ENCODE results near the gene C9orf78.
"Not testable (repeated sequence)": the region's sequence is repeated elsewhere in the genome, so short reads cannot be mapped to it uniquely, and the experiment has no call there.

Gene C9orf78

DNA sequence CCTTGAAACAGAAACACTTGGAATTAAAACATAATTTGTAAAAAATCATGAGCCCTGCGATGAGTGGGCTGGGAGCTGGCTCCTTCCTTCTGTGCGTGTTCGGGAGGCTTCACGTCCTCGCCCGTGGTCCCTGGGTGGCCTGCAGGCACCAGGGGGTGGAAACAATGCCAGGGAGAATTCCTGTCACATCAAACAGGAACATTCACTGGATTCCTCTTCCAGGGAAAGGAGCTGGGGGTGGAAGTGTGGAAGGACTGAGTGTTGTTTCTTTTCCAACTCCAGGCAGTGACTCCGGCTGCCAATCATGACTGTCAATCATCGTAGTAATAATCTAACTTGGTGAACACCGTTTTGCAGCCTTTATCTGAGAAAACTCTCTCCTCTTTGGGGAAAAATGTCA lies 21.4 kb downstream of the C9orf78 start:
- DNase-seq (ENCODE audit: extremely low read depth in 1 of 2, low read depth in 1 of 2) = no peak

DNA sequence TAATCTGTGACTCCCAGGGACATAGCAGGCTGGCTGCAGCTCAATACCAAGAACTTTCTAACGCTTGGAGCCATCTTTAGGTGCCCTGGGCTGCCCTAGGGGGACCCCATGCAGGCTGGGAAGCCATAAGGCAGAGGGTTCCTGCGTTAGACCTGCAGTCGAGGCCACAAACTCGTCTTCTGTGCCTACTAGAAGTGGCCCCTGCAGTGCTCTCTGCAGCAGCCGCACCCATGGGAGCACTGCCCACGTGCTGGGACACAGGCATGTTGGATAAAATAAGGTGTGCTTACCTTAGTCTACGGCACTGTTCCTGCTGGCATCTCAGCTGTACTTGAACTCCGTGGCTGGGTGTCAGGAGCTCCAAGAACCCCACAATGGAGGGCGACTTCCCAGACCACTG lies 22.7 kb downstream of the C9orf78 start:
- no peak for DNase-seq (ENCODE audit: extremely low read depth in 1 of 2, low read depth in 1 of 2)

DNA sequence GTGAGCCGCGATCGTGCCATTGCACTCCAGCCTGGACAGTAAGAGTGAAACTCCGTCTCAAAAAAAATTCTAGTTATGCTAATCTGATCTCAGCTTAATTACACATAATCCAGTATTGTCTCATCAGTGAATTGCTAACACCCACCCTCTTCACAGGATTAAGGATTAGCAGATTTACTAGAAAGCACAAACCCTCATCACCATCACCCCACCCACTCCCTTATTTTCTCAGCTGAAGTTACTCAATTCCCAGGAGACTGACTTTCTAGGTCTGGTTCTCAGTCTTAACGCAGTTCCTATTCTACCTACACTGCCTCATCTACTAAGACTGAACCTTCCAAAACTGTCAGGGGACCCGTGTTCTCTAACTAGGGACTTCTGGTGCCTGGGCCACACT lies 23.1 kb downstream of the C9orf78 start:
- no peak for DNase-seq (ENCODE audit: extremely low read depth in 1 of 2, low read depth in 1 of 2)

DNA sequence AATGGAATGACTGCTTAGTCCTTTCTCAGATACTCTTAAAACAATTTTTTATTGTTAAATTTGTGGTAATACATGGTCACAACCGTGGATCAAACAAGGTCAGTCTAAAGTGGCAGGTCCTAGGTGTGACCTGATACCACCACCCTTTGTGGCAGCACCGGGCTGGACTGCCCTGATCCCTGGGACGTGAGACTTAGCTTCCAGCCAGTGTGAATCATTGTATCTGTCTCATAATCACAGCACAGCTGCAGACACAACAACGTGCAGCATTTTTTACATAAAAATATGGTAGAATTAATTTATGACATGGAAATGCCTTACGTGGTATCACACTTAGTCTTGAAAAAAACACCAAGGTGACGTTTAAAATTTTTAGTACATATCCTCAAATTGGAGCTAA lies 24.3 kb downstream of the C9orf78 start:
- DNase-seq (ENCODE audit: extremely low read depth in 1 of 2, low read depth in 1 of 2) = no peak

DNA sequence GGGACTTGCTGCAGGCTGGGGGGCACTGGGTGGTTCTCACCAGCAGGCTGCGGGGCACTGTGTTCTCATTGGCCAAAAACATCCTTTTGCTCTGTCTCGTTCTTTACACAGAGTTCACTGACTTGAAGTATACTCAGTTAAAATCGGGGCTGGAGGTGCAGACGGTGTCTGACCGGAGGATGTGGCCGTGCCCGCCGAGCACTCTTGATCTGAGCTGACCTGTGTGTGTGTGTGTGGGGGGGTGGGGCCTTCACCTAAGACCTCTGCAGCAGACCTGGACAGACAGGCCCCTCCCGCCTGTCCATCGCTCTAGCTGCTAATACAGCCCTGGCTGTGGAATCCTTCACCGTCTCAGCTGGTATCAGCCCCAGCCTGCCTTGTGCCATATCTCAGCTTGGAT lies 25.0 kb downstream of the C9orf78 start:
- no peak for DNase-seq (ENCODE audit: extremely low read depth in 1 of 2, low read depth in 1 of 2)

DNA sequence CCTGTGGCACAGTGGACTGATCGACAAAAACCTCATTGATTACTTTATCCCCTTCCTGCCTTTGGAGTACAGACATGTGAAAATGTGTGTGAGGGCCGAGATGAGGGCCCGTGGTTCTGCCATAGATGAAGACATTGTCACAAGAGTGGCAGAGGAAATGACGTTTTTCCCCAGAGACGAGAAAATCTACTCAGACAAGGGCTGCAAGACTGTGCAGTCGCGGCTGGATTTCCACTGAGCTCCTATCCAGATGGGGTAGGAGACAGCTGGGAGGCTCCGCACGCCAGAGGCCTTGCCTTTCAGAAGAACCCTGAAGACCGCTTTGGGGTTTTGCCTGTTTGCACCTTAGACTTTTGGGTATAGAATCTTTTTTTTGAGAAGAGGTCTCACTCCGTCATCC lies 25.7 kb downstream of the C9orf78 start:
- no peak for DNase-seq (ENCODE audit: extremely low read depth in 1 of 2, low read depth in 1 of 2)

DNA sequence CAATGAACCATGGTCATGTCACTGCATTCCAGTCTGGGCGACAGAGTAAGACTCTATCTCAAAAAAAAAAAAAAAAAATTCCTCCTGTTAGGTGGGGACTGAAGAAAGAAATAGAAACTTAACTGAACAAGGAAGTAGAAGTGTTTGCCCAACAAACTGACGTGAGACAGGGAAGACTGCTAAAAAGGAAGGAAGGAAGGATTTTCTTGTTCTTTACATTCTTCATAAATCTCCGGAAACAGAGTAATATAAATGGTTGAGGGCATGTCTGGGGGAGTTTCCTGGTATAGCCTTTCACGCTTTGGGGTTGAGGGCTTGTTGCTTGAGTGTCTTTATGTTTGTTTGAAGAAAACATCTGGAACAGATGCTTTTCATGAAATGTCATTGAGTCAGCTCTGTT lies 29.0 kb downstream of the C9orf78 start:
- no peak for DNase-seq (ENCODE audit: extremely low read depth in 1 of 2, low read depth in 1 of 2)

DNA sequence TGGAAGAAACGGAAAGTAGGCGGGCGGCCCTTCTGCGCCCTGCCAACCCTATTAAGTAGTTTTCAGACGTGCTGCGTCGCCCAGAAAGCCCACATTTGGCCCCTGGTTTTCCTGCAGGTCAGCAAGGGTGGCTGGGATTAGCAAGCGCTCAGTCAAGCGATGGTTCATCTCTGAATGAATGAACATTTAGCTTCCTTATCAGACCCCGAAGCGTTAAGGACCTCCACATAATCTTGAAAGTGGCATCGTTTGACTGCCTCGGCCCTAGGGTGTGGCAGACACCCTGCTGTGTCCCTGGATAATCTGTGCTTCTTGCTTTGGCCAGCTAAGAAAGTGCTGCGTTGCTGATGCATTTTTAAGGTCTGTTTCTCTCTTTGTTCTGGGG lies 31.4 kb downstream of the C9orf78 start:
- no peak for DNase-seq (ENCODE audit: extremely low read depth in 1 of 2, low read depth in 1 of 2)

DNA sequence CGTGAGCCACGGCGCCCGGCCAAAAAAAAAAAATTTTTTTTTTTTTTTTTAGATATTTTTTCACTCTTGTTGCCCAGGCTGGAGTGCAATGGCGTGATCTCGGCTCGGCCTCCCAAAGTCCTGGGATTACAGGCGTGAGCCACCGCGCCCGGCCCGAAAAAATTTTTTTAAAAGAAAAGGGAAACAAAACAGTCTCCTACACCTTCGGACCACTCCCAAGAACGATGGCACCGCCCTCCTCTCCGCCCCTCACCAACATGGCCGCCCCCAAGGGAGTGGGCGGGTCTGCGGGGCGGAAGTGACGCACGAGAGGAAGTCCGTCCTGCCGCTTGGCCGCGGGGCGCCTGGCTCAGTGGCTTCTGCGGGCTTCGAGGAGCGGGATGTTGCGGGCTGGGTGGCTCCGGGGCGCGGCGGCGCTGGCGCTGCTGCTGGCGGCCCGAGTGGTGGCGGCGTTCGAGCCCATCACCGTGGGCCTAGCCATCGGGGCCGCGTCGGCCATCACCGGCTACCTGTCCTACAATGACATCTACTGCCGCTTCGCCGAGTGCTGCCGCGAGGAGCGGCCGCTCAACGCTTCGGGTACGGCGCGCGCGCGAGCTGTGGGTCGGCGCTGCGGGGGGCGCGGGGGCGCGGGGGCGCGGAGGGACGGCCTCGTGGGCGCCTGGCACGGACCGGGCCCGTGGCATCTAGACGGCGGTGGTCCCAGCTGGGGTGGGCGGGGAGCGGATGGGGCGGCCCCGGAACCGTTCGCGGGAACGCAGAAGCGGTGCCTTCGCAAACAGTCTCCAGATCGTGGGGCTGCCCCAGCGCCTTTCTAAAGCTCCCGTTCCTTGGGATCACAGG lies 32.0 kb downstream of the C9orf78 start, which contains the start of gene TOR1B:
TSS of gene TOR1B (plus strand) at position 352 of the 843 bp plus-strand sequence. CDS start at position 381, 29 bp downstream.
- DNase-seq (ENCODE audit: extremely low read depth in 1 of 2, low read depth in 1 of 2) = peak; percentile 87 to 95

DNA sequence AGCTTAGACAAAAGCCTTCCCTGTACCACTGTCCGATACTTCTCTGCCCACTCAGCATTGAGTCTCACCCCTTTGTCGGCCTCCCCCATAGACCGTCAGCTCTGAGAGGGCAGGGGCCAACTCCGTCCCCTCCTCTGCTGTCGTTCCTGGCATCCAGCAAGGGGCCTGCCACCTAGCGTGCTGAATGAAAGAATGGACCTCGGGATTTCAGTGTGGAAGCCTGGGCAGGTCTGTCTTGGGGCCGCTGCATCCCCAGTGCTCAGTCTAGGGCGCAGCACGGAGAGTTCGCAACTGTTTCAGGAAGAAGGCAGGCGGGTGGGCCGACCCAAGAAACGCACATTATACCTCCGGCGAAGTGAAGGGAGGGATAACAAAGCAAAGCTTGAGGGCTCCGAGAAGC lies 33.6 kb downstream of the C9orf78 start:
- DNase-seq (ENCODE audit: extremely low read depth in 1 of 2, low read depth in 1 of 2) = no peak

DNA sequence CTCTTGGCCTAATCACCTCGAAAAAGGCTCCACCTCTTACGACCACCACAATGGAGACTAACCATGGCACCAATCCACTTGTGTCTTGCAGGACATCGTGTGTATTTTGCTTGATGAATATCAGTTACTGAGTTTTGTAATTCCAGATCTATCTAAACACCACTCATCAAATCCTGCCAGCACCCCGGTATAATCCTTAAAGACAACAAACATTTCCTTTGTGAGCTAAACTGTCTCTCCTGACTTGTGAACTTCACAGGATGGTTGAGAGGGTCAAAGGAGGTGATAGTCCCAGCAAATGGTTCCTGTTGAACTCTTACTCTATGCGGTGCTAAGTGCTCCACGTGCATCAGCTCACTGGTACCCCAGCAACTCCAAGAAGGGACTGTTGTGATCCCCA lies 36.1 kb downstream of the C9orf78 start:
- no peak for DNase-seq (ENCODE audit: extremely low read depth in 1 of 2, low read depth in 1 of 2)

DNA sequence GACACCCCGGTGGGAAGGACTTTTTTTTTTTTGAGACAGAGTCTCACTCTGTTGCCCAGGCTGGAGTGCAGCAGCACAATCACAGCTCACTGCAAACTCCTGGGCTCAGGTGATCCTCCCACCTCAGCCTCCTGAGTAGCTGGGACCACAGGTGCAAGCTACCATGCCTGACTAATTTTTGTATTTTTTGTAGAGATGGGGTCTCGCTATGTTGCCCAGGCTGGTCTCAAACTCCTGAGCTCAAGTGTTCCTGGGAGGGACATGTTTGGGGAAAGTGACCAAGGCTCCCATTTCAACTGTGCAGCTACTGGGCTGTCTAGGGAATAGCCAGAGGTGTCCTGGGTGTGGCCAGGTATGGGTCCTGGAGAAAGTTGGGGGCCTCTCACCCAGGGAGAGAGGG lies 39.0 kb downstream of the C9orf78 start:
- not testable (repeated sequence) for DNase-seq (ENCODE audit: extremely low read depth in 1 of 2, low read depth in 1 of 2)

DNA sequence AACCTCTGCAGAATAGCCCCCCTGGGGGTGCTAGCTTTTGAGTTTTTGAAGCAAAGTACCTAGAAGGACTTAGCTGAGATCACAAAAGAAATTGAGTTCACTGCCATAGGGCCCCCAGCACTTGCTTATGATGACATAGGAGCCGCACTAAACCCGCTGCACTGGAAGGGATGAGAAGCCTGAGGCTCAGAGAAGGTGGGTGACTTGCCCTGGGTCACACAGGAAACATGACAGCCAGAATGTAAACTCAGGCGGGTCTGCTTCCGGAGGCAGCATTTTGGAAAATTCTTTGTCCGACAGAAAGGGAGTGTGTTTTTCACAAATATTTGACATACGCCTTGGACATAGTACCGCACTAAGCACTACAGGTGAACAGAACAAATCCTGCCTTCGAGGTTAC lies 40.5 kb downstream of the C9orf78 start:
- DNase-seq (ENCODE audit: extremely low read depth in 1 of 2, low read depth in 1 of 2) = no peak

DNA sequence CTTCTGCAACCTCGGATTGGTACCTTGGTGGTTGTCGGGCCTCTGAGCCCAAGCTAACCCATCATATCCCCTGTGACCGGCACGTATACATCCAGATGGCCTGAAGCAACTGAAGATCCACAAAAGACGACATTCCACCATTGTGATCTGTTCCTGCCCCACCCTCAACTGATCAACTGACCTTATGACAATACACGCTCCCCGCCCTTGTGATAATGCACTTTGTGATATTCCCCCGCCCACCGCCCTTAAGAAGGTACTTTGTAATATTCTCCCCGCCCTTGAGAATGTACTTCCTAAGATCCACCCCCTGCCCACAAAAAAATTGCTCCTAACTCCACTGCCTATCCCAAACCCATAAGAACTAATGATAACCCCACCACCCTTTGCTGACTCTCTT lies 48.6 kb downstream of the C9orf78 start:
- no peak for DNase-seq (ENCODE audit: extremely low read depth in 1 of 2, low read depth in 1 of 2)

DNA sequence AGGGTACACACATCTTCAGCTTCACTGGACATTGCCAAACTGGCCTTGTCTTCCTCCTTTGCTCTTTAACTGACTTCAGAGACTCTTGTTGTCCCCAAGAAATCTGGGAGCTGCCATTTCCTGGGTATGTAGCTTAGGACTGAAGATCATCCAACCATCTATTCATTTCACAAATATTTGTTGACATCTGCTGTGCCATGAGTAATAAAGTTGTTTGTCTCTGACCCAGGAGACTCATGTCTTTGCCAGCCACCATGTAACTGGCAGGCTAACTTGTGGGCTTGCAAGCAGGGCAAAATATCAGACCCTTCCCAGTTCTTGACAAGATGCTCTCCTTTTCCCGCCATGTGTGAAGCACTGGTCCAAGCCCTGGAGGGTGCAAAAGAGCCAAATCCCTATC lies 49.2 kb downstream of the C9orf78 start:
- DNase-seq (ENCODE audit: extremely low read depth in 1 of 2, low read depth in 1 of 2) = no peak

DNA sequence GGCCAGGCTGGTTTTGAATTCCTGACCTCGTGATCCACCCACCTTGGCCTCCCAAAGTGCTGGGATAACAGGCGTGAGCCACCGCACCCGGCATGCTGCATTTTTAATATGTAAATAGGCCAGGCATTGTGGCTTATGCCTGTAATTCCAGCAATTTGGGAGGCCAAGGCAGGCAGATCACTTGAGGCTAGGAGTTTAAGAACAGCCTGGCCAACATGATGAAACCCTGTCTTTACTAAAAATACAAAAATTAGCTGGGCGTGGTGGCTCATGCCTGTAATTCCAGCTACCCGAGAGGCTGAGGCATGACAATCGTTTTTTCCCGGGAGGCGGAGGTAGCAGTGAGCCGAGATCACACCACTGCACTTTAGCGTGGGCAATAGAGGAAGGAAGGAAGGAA lies 50.1 kb downstream of the C9orf78 start:
- DNase-seq (ENCODE audit: extremely low read depth in 1 of 2, low read depth in 1 of 2) = not testable (repeated sequence)

DNA sequence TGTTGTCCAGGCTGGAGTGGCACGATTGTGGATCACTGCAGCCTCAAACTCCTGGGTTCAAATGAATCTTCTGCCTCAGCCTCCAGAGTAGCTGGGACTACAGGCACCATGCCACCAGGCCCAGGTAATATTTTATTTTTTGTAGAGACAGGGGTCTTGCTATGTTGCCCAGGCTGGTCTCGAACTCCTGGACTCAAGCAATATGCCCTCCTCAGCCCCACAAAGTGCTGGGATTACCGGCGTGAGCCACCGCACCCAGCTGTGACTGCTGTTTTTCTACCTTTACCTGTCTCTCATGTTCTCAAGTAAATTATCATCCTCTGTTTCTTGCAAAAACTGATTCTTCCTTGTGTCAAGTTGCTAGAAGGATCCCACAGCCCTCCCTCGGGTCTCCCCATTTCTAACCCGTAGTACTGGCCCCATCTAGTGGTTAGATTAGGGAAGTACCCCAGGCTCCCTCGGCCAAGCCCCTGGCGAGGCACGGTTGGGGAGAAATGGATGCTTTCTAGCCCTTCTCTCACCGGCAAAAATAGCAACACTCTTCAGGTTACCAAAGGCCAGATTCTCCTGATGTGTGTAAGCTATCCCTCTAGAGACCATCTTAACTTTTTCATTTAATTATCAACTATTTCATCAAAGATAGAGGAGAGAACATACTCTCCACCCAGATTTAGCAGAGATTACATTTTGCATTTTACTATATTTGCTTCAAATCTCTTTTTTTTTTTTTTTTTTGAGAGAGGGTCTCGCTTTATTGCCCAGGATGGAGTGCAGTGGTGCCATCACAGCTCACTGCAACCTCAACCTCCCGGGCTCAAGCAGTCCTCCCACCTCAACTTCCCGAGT lies 51.3 kb downstream of the C9orf78 start:
- peak; percentile 41 to 50 for DNase-seq (ENCODE audit: extremely low read depth in 1 of 2, low read depth in 1 of 2)

DNA sequence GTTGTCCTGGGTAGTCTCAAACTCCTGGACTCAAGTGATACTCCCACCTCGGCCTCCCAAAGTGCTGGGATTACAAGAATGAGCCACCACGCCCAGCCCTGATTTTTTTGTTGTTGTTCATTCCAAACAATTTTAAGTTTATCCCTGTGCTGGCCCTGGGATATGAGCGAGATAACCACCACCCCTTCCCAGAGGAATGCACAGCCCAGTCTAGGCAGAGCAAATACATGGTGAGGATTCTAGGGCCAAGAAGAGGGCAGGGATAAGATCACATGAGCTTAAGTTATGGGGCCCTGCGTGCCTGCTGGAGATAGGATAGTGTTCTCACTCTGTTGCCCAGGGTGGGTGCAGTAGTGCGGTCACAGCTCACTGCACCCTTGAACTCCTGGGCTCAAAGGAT lies 53.1 kb downstream of the C9orf78 start:
- no peak for DNase-seq (ENCODE audit: extremely low read depth in 1 of 2, low read depth in 1 of 2)

DNA sequence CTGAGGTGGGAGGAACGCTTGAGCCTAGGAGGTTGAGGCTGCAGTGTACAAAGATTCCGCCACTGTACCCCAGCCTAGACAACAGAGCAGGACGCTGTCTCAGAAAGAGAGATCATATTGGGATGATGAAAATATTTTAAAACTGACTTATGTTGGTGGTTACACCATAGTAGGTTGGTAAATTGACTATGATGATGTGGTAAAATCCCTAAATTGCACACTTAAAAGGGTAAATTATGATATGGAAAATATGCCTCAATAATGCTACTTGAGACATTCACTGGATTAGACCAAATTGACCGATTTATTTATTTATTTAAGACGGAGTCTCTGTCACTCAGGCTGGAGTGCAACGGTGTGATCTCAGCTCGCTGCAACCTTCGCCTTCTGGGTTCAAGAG lies 53.9 kb downstream of the C9orf78 start:
- no peak for DNase-seq (ENCODE audit: extremely low read depth in 1 of 2, low read depth in 1 of 2)

DNA sequence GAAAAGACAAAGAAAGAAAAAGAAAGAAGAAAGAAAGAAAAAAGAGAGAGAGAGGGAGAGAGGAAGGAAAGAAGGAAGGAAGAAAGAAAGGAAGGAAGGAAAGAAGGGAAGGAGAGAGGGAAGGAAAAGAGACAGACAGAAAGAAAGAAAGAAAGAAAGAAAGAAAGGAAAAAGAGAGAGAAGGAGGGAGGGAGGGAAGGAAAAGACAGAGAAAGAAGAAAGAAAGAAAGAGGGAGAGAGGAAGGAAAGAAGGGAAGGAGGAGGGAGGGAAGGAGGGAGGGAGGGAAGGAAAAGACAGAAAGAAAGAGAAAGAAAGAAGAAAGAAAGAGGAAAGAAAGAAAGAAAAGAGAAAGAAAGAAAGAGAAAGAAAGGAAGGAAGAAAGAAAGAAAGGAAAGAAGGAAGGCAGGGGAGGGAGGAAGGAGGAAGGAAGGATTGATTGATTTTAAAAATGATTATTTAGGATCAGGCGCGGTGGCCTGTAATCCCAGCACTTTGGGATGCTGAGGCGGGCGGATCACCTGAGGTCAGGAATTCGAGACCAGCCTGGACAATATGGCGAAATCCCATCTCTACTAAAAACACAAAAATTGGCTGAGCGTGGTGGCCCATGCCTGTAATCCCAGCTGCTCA lies 55.4 kb downstream of the C9orf78 start:
- no peak for DNase-seq (ENCODE audit: extremely low read depth in 1 of 2, low read depth in 1 of 2)

DNA sequence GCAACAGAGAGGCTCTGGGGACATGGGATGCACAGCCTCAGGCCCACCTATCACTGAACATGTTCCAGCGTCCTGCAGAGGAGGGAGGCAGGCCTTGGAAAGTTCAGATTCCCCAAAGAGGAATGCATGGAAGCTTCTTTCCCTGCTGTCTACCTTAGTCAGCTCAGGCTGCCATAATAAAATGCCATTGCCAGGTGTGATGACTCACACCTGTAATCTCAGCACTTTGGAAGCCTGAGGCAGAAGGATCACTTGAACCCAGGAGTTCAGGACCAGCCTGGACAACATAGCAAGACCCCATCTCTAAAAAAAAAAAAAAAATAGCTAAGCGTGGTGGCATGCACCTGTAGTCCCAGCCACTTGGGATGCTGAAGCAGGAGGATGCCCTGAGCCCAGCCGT lies 56.6 kb downstream of the C9orf78 start:
- no peak for DNase-seq (ENCODE audit: extremely low read depth in 1 of 2, low read depth in 1 of 2)

DNA sequence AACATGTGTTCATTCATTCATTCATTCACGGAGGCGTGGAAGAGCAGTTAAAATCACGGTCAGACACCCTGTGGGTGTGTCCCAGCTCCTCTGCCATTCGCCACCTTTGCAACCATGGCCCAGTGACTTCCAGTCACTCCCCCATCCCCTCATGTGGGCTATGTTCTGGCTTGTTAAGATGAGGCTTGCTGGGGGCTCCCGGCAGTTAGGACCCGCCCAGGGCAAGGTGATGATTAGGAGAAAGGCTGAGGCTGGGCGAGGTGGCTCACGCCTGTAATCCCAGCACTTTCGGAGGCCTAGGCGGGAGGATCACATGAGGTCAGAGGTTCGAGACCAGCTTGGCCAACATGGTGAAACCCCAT lies 57.3 kb downstream of the C9orf78 start:
- DNase-seq (ENCODE audit: extremely low read depth in 1 of 2, low read depth in 1 of 2) = no peak
